Retinal pigment epithelial cell (primary cell): ENCODE results near the gene CDKN2A.

Experiments
- DNase-seq: peaks from one replicate; pipeline ENCODE4 v3.0.0-alpha.2; 2010; ENCODE audit warnings: low read depth
- H3K4me3 ChIP-seq: 2 replicates; pipeline ENCODE4 v1.5.1; 2011; ENCODE audit warnings: mild to moderate bottlenecking, low read length, control low read depth, moderate library complexity
- CTCF ChIP-seq: conservative IDR thresholded peaks from 2 replicates; pipeline ENCODE4 v1.5.1; 2011; ENCODE audit warnings: low read depth, low read length, control low read depth, inconsistent platforms

Gene CDKN2A

GRCh38 chr9:21993893-21994555, at the start of gene CDKN2A:
Gene CDKN2A, minus strand, starts transcription at chr9:21994392.
- peak within 1 kb of the TSS; percentile 75 for H3K4me3 ChIP-seq
- no peak for DNase-seq
- no peak for TF ChIP-seq CTCF

- TF ChIP-seq CTCF = no peak
- no peak overlapping the region for H3K4me3 ChIP-seq
- no peak for DNase-seq
Measured at GRCh38 chr9:22043928-22044327, 49.7 kb upstream of the CDKN2A start.

- no peak for TF ChIP-seq CTCF
- peak; percentile 97 for DNase-seq
- no peak overlapping the region for H3K4me3 ChIP-seq
Measured at GRCh38 chr9:22041775-22042174, 47.6 kb upstream of the CDKN2A start.

GRCh38 chr9:22041344-22041743, 47.2 kb upstream of the CDKN2A start:
- DNase-seq = no peak
- H3K4me3 ChIP-seq = no peak overlapping the region
- no peak for TF ChIP-seq CTCF

GRCh38 chr9:22040760-22041159, 46.6 kb upstream of the CDKN2A start:
- H3K4me3 ChIP-seq = no peak overlapping the region
- peak; percentile 39 for DNase-seq
- no peak for TF ChIP-seq CTCF

GRCh38 chr9:22039258-22039657, 45.1 kb upstream of the CDKN2A start:
- TF ChIP-seq CTCF = no peak
- no peak for DNase-seq
- H3K4me3 ChIP-seq = no peak overlapping the region

GRCh38 chr9:22037954-22038690, 43.9 kb upstream of the CDKN2A start:
- TF ChIP-seq CTCF = peak; percentile 60
- DNase-seq = no peak
- H3K4me3 ChIP-seq = no peak overlapping the region
